Stimulated activated CD8-positive, alpha-beta memory T cell treated with anti-CD3 and anti-CD28 coated beads, Interleukin-4, amount 100 ng/mL, for 24 hours (primary cell): ENCODE results near the gene NUDT4.
A peak's percentile ranks its signal among the peaks of the same experiment; 100 is the strongest.
"Not testable (repeated sequence)": the region's sequence is repeated elsewhere in the genome, so short reads cannot be mapped to it uniquely, and the experiment has no call there.

Experiments used
- DNase-seq: peaks from one replicate; pipeline ENCODE4 v3.0.0-alpha.2; 2020; ENCODE audit warnings: low read depth

The NUDT4 gene

GRCh38 chr12:93429448-93429847 is 51.7 kb downstream of the NUDT4 start:
- DNase-seq = no peak

GRCh38 chr12:93429852-93430251 is 52.1 kb downstream of the NUDT4 start:
- DNase-seq = no peak

- no peak for DNase-seq
Measured at GRCh38 chr12:93430280-93430679, 52.6 kb downstream of the NUDT4 start.

GRCh38 chr12:93432031-93432430 is 54.3 kb downstream of the NUDT4 start:
- DNase-seq = not testable (repeated sequence)

- no peak for DNase-seq
Measured at GRCh38 chr12:93434256-93434865, 56.6 kb downstream of the NUDT4 start.

GRCh38 chr12:93438266-93439050 is 60.7 kb downstream of the NUDT4 start:
- no peak for DNase-seq

- no peak for DNase-seq
Measured at GRCh38 chr12:93440043-93440835, 62.5 kb downstream of the NUDT4 start.

GRCh38 chr12:93441081-93441616 is 63.4 kb downstream of the NUDT4 start:
- peak; percentile 19 for DNase-seq

- DNase-seq = peak; percentile 97
Measured at GRCh38 chr12:93441617-93442410, 64.1 kb downstream of the NUDT4 start, which contains the start of gene UBE2N. UBE2N (minus strand) TSS chr12:93441947; CDS start chr12:93441884, 63 bp downstream.

- no peak for DNase-seq
Measured at GRCh38 chr12:93442411-93443340, 65.0 kb downstream of the NUDT4 start.

- DNase-seq = no peak
Measured at GRCh38 chr12:93443576-93443975, 65.9 kb downstream of the NUDT4 start.

GRCh38 chr12:93447555-93448290 is 70.0 kb downstream of the NUDT4 start:
- DNase-seq = no peak

GRCh38 chr12:93448796-93449195 is 71.1 kb downstream of the NUDT4 start:
- DNase-seq = no peak

GRCh38 chr12:93449277-93449676 is 71.6 kb downstream of the NUDT4 start:
- DNase-seq = no peak

GRCh38 chr12:93451423-93452158 is 73.9 kb downstream of the NUDT4 start:
- no peak for DNase-seq

- DNase-seq = no peak
Measured at GRCh38 chr12:93453633-93454032, 75.9 kb downstream of the NUDT4 start.

GRCh38 chr12:93456077-93456476 is 78.4 kb downstream of the NUDT4 start:
- DNase-seq = no peak
